H9 (cell line): ENCODE results near the gene MMP11. TPM values are rescaled to one million over a fixed set of nuclear protein-coding genes. Genes with fewer than 3 reads are reported as not detected.

ENCODE experiments used
- DNase-seq: peaks from one replicate; pipeline ENCODE4 v3.0.0-alpha.2; 2017
- H2AFZ ChIP-seq: one replicate; pipeline ENCODE4 v1.6.1; 2013; ENCODE audit warnings: mild to moderate bottlenecking, low read length, control low read depth, moderate library complexity
- H2AK5ac ChIP-seq: 2 replicates; pipeline ENCODE4 v1.6.1; 2013; ENCODE audit warnings: low read length, control low read depth, mixed read lengths; ENCODE audit not compliant: insufficient read length
- H2BK120ac ChIP-seq: one replicate; pipeline ENCODE4 v1.6.1; 2013; ENCODE audit warnings: low read depth, mild to moderate bottlenecking, low read length, control low read depth, inconsistent platforms; ENCODE audit not compliant: poor library complexity, severe bottlenecking
- H2BK12ac ChIP-seq: 2 replicates; pipeline ENCODE4 v1.6.1; 2013; ENCODE audit warnings: low read length, control low read depth, mixed read lengths, low read depth; ENCODE audit not compliant: insufficient read length
- H2BK15ac ChIP-seq: 2 replicates; pipeline ENCODE4 v1.6.1; 2013; ENCODE audit warnings: low read depth, low read length, control low read depth
- H2BK20ac ChIP-seq: one replicate; pipeline ENCODE4 v1.6.1; 2013; ENCODE audit warnings: low read depth, mild to moderate bottlenecking, low read length, control low read depth, inconsistent platforms; ENCODE audit not compliant: poor library complexity, severe bottlenecking
- H2BK5ac ChIP-seq: 2 replicates; pipeline ENCODE4 v1.6.1; 2013; ENCODE audit warnings: low read length, control low read depth, mixed read lengths; ENCODE audit not compliant: insufficient read length
- H3K14ac ChIP-seq: 2 replicates; pipeline ENCODE4 v1.6.1; 2013; ENCODE audit warnings: low read length, control low read depth; ENCODE audit not compliant: insufficient read depth
- H3K18ac ChIP-seq: 2 replicates; pipeline ENCODE4 v1.6.1; 2013; ENCODE audit warnings: low read depth, mild to moderate bottlenecking, mixed read lengths, low read length, control low read depth; ENCODE audit not compliant: insufficient read length
- H3K23ac ChIP-seq: 2 replicates; pipeline ENCODE4 v1.6.1; 2013; ENCODE audit warnings: low read length, control low read depth, mixed read lengths, low read depth; ENCODE audit not compliant: insufficient read length
- H3K23me2 ChIP-seq: 2 replicates; pipeline ENCODE4 v1.6.1; 2013; ENCODE audit warnings: low read depth, mild to moderate bottlenecking, mixed read lengths, low read length, control low read depth; ENCODE audit not compliant: insufficient read length, poor library complexity, severe bottlenecking
- H3K27ac ChIP-seq: 2 replicates; pipeline ENCODE4 v1.5.1; 2013; ENCODE audit warnings: low read length, control low read depth, mixed read lengths, low read depth; ENCODE audit not compliant: insufficient read length
- H3K27me3 ChIP-seq: 2 replicates; pipeline ENCODE4 v1.6.1; 2013; ENCODE audit warnings: low read length, control low read depth, inconsistent platforms; ENCODE audit not compliant: insufficient read depth
- H3K4ac ChIP-seq: 2 replicates; pipeline ENCODE4 v1.6.1; 2013; ENCODE audit warnings: low read depth, mild to moderate bottlenecking, control low read depth, inconsistent platforms, low read length, moderate library complexity
- H3K4me1 ChIP-seq: 2 replicates; pipeline ENCODE4 v1.6.1; 2013; ENCODE audit warnings: low read length, control low read depth, inconsistent platforms; ENCODE audit not compliant: insufficient read depth
- H3K4me2 ChIP-seq: 2 replicates; pipeline ENCODE4 v1.6.1; 2013; ENCODE audit warnings: low read length, control low read depth, mixed read lengths; ENCODE audit not compliant: insufficient read length, insufficient read depth
- H3K56ac ChIP-seq: 2 replicates; pipeline ENCODE4 v1.6.1; 2013; ENCODE audit warnings: low read depth, mild to moderate bottlenecking, mixed read lengths, low read length, control low read depth; ENCODE audit not compliant: insufficient read length
- H3K79me1 ChIP-seq: 2 replicates; pipeline ENCODE4 v1.6.1; 2013; ENCODE audit warnings: low read depth, mild to moderate bottlenecking, moderate library complexity, low read length, control low read depth, inconsistent platforms; ENCODE audit not compliant: insufficient read depth, poor library complexity, severe bottlenecking
- H3K79me2 ChIP-seq: 2 replicates; pipeline ENCODE4 v1.6.1; 2013; ENCODE audit warnings: low read length, control low read depth, inconsistent platforms; ENCODE audit not compliant: insufficient read depth
- H3K9ac ChIP-seq: 2 replicates; pipeline ENCODE4 v1.6.1; 2013; ENCODE audit warnings: low read length, control low read depth, mixed read lengths; ENCODE audit not compliant: insufficient read length; ENCODE audit errors: extremely low read depth
- H3K9me3 ChIP-seq: one replicate; pipeline ENCODE4 v1.6.1; 2013; ENCODE audit warnings: low read depth, low read length, inconsistent platforms; ENCODE audit not compliant: control insufficient read depth
- H3T11ph ChIP-seq: one replicate; pipeline ENCODE4 v1.6.1; 2013; ENCODE audit warnings: mild to moderate bottlenecking, low read length, control low read depth, inconsistent platforms
- H4K20me1 ChIP-seq: one replicate; pipeline ENCODE4 v1.6.1; 2013; ENCODE audit not compliant: control insufficient read depth, insufficient read length, insufficient read depth
- H4K5ac ChIP-seq: 2 replicates; pipeline ENCODE4 v1.6.1; 2013; ENCODE audit warnings: low read depth, mild to moderate bottlenecking, mixed read lengths, low read length, control low read depth; ENCODE audit not compliant: insufficient read length
- H4K8ac ChIP-seq: replicated peaks from 2 replicates; pipeline ENCODE4 v1.6.1; 2013; ENCODE audit warnings: low read length, control low read depth, mixed read lengths, low read depth; ENCODE audit not compliant: insufficient read length
- H4K91ac ChIP-seq: 2 replicates; pipeline ENCODE4 v1.6.1; 2013; ENCODE audit warnings: low read depth, mild to moderate bottlenecking, moderate library complexity, mixed read lengths, low read length, control low read depth; ENCODE audit not compliant: insufficient read length
- H3K27ac Mint-ChIP-seq, 3 experiments: 2 replicates in 2 of 3; 3 replicates in 1 of 3; pipeline ENCODE4 v1.8.0; 2020 to 2021; ENCODE audit warnings: mixed read lengths in 3 of 3, mild to moderate bottlenecking in 1 of 3, moderate library complexity in 1 of 3
- H3K27me3 Mint-ChIP-seq: 2 replicates; pipeline ENCODE4 v1.8.0; 2021; ENCODE audit warnings: low read depth, mild to moderate bottlenecking, moderate library complexity, mixed read lengths
- H3K36me3 Mint-ChIP-seq, 3 experiments: 2 replicates in 2 of 3; 3 replicates in 1 of 3; pipeline ENCODE4 v1.8.0; 2020 to 2021; ENCODE audit warnings: low read depth in 3 of 3, mixed read lengths in 3 of 3; ENCODE audit not compliant: insufficient read depth in 1 of 3
- H3K4me1 Mint-ChIP-seq, 2 experiments: 2 replicates each; pipeline ENCODE4 v1.8.0; 2020; ENCODE audit warnings: mixed read lengths in 2 of 2
- H3K4me3 Mint-ChIP-seq, 2 experiments: 2 replicates in 1 of 2; 3 replicates in 1 of 2; pipeline ENCODE4 v1.8.0; 2020 to 2021; ENCODE audit warnings: mild to moderate bottlenecking in 2 of 2, mixed read lengths in 2 of 2, moderate library complexity in 1 of 2
- H3K9me3 Mint-ChIP-seq, 2 experiments: 2 replicates in 1 of 2; 3 replicates in 1 of 2; pipeline ENCODE4 v1.8.0; 2020; ENCODE audit warnings: mild to moderate bottlenecking in 2 of 2, mixed read lengths in 2 of 2, moderate library complexity in 1 of 2
- WGBS: extraction: QIAGEN DNeasy Blood & Tissue Kit; methylation state at CpG from one replicate; pipeline ENCODE4 v1.1.7; 2013; ENCODE audit warnings: missing lambda C conversion rate, low lambda C conversion rate, mixed read lengths; ENCODE audit not compliant: insufficient read length; ENCODE audit errors: extremely low coverage; 5-methylcytosine and 5-hydroxymethylcytosine counted together
- total RNA-seq: library from RNA; stranded (reverse); gene quantifications from 2 replicates; pipeline ENCODE4 v1.2.1, GENCODE V29; 2021
- TF ChIP-seq, protein P1 (sequence below): fragments of 200-600 bp; sonication (generic); conservative IDR thresholded peaks from 3 replicates; pipeline ENCODE4 v1.8.0; 2021; ENCODE audit warnings: antibody characterized with exemption, mild to moderate bottlenecking

Gene MMP11
- total RNA-seq, 1 experiment from 2014 or later, result 5.3 TPM

DNA sequence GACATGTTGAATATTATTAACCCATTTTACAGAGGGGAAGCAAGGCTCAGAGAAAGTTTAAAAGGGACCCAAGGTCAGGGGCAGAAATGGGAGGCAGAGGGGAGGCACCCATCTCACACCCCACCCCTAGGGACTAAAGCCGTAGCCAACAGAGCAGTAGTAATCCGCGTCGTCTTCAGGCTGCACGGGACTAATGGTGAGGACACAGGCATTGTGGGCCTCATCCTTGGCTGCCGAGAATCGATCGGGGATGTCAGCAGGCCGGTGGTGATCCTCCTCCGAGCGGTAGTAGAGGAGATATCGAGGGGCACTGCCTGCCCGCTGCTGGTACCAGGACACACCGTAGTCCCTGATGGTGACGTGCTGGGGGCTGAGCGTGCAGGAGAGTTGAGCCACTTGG, 19.9 kb upstream of the MMP11 start:
- H2AK5ac ChIP-seq, result no peak overlapping the region
- H3K4me1 ChIP-seq, result no peaks in the 10 kb centered on the region; the same call in 1 of the 2 replicates
- peak overlapping the region; percentile 68; the same call in 1 of the 2 replicates for H2BK15ac ChIP-seq
- no peak overlapping the region for H2BK5ac ChIP-seq
- no peak overlapping the region for H3K4ac ChIP-seq
- H3K36me3 Mint-ChIP-seq, result no peaks in the 10 kb centered on the region; a peak in 1 of 7 replicates
- H4K91ac ChIP-seq, result no peak overlapping the region
- no peak overlapping the region for H4K8ac ChIP-seq
- H3K9me3 Mint-ChIP-seq, result no peaks in the 10 kb centered on the region; a peak in 1 of 5 replicates
- H3T11ph ChIP-seq, result no peak overlapping the region
- no peak overlapping the region for H2BK20ac ChIP-seq
- H3K14ac ChIP-seq, result no peak overlapping the region; the same call in 1 of the 2 replicates
- no CpG with 5 or more reads among the region's 16 CpGs for WGBS
- H3K9me3 ChIP-seq, result no peaks in the 10 kb centered on the region
- peaks cover 19 to 47% of the 10 kb centered on the region in 2 experiments for H3K4me1 Mint-ChIP-seq
- H3K4me2 ChIP-seq, result no peak overlapping the region
- no peak overlapping the region for H2BK120ac ChIP-seq
- H4K5ac ChIP-seq, result no peak overlapping the region
- H2AFZ ChIP-seq, result no peak overlapping the region
- H3K4me3 Mint-ChIP-seq, result no peak overlapping the region; a peak in 3 of 5 replicates
- no peak overlapping the region for H3K27ac Mint-ChIP-seq
- peaks cover 8% of the 10 kb centered on the region for H3K23me2 ChIP-seq
- H3K23ac ChIP-seq, result no peak overlapping the region
- H3K9ac ChIP-seq, result no peak overlapping the region
- no peak overlapping the region for H3K27ac ChIP-seq
- TF ChIP-seq, protein P1, sequence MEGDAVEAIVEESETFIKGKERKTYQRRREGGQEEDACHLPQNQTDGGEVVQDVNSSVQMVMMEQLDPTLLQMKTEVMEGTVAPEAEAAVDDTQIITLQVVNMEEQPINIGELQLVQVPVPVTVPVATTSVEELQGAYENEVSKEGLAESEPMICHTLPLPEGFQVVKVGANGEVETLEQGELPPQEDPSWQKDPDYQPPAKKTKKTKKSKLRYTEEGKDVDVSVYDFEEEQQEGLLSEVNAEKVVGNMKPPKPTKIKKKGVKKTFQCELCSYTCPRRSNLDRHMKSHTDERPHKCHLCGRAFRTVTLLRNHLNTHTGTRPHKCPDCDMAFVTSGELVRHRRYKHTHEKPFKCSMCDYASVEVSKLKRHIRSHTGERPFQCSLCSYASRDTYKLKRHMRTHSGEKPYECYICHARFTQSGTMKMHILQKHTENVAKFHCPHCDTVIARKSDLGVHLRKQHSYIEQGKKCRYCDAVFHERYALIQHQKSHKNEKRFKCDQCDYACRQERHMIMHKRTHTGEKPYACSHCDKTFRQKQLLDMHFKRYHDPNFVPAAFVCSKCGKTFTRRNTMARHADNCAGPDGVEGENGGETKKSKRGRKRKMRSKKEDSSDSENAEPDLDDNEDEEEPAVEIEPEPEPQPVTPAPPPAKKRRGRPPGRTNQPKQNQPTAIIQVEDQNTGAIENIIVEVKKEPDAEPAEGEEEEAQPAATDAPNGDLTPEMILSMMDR, result no peak
- H3K79me1 ChIP-seq, result no peaks in the 10 kb centered on the region
- no peaks in the 10 kb centered on the region for H3K79me2 ChIP-seq
- no peak overlapping the region for H2BK12ac ChIP-seq
- no peak overlapping the region for H3K56ac ChIP-seq
- no peaks in the 10 kb centered on the region for H4K20me1 ChIP-seq
- no peak for DNase-seq
- H3K27me3 ChIP-seq, result no peaks in the 10 kb centered on the region
- H3K18ac ChIP-seq, result no peak overlapping the region
- peaks cover 8% of the 10 kb centered on the region for H3K27me3 Mint-ChIP-seq
